Measurements from ENCODE around the gene C11orf24.
A peak's percentile ranks its signal among the peaks of the same experiment; 100 is the strongest.
"Not testable (repeated sequence)": the region's sequence is repeated elsewhere in the genome, so short reads cannot be mapped to it uniquely, and the experiment has no call there.

C11orf24 gene

DNA sequence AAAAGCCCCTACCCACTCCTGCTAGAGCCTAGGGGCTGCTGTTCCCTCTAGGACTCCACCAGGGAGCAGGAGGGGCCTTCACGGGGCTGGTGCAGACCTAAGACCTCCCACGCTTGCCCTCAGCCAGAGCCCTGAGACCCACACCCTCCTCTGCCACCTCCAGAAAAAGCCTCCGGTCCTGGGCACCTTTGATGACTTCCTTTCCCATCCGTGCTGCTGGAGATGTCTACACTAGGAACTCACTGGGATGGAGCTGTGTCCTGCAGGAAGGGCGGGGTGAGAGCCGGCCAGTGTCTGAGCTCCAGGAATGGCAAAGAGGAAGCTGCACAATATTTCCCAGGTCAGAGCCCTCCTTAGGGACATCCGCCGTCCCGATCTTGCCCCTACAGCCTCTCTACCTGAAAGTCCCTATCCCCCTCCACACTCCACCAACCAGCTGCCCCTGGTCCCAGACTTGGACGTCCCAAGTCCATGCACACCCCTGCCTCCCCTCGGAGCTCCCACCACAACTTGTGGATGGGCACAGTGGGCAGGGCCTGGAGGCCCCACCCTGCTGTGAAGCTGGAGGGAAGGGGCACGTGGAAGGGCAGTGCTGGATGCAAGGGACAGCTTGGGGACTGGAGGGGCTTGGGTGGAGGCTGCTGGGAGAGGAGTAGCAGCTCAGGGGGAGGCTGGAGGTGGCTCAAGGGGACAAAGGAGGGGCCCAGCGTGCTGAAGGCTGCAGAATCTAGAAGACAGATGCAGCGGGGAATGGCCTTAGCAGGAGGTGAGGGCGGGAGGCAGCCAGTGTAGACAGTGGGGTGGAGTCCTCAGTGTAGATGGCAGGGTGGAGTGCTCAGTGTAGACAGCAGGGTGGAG lies 27.1 kb upstream of the C11orf24 start:
- DNase-seq (ENCODE audit: low spot score), result no peak

- peak; percentile 70 for DNase-seq (ENCODE audit: low spot score)
Measured at GRCh38 chr11:68297812-68298658, 26.3 kb upstream of the C11orf24 start.

DNA sequence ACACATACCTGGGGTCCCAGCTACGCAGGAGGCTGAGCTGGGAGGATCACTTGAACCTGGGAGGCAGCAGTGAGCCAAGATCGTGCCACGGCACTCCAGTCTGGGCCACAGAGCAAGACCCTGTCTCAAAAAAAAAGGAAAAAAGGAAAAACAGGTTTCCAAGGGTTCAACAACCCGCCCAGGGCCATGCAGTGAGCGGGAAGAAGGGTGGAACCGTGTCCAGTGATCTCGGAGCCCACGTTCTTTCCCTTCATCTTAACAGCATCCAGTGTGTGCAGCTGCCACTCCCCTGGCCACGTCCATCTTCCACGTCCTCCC lies 25.7 kb upstream of the C11orf24 start:
- no peak for DNase-seq (ENCODE audit: low spot score)

DNA sequence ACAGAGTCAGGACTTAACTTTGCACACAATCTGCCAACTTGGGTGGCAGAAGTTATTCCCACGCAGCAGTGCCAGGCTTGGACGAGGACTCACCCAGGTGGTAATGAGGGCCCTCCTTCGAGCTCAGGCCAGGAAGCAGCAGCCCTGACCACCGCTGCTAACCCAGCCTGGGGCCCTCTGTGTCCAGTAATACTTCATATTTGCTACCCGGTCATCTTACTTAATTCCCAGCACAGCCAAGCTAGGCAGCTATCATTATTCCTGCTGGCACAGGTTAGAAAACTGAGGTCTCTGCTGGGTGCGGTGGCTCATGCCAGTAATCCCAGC lies 25.2 kb upstream of the C11orf24 start:
- no peak for DNase-seq (ENCODE audit: low spot score)

- no peak for DNase-seq (ENCODE audit: low spot score)
Measured at GRCh38 chr11:68296344-68297051, 24.7 kb upstream of the C11orf24 start.

- DNase-seq (ENCODE audit: low spot score), result no peak
Measured at GRCh38 chr11:68295940-68296339, 24.2 kb upstream of the C11orf24 start.

DNA sequence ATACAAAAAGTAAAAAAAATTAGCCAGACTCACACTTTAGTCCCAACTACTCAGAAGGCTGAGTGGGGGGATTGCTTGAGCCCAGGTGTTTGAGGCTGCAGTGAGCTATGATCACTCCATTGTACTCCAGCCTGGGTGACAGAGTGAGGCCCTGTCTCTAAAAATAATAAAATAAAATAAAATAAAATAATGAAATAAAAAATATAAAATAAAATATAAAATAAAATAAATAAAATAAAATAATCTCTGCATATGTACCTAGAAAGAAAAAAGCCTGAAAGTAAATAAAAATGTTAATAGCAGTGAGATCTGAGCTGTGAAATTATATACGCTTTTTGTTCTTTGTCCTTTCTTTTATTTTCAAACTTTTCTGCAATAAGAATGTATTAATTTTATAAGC lies 23.5 kb upstream of the C11orf24 start:
- DNase-seq (ENCODE audit: low spot score), result no peak

DNA sequence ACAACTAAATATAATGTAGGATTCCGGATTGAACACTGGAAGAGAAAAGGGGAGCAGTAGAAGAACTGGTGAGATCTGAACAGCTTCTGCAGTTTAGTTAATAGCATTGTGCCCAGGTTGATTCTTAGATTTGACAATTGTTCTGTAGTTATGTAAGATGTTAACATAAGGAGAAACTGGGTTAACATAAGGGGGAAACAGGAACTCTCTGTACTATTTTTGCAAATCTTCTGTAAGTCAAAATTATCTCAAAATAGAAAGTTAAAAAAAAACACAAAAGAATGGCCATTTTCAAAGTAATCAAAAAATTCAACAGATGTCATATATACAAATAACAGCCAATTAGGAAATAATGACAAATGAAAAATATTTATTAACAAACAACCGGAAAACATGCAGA lies 21.9 kb upstream of the C11orf24 start:
- DNase-seq (ENCODE audit: low spot score), result no peak

GRCh38 chr11:68289456-68289855 lies 17.7 kb upstream of the C11orf24 start:
- no peak for DNase-seq (ENCODE audit: low spot score)

DNA sequence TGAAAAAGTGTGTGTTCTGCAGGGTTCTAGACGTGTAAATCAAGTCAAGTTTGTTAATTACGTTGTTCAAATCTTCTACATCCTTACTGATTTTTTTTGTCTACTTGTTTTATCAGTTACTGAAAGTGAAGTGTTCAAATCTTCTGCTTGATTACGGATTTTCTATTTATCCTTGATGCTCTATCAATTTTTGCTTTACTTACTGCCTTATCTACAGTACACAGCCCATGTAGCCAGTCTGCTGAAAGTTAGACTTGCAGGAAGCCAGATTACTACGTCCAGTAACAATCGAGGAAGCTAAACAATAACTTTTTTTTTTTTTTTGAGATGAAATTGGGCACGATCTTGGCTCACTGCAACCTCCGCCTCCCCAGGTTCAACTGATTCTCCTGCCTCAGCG lies 15.6 kb upstream of the C11orf24 start:
- DNase-seq (ENCODE audit: low spot score), result no peak

GRCh38 chr11:68284588-68284987 lies 12.8 kb upstream of the C11orf24 start:
- not testable (repeated sequence) for DNase-seq (ENCODE audit: low spot score)

GRCh38 chr11:68282861-68283230 lies 11.1 kb upstream of the C11orf24 start:
- DNase-seq (ENCODE audit: low spot score), result no peak

GRCh38 chr11:68282141-68282860 lies 10.5 kb upstream of the C11orf24 start:
- DNase-seq (ENCODE audit: low spot score), result peak; percentile 43

- DNase-seq (ENCODE audit: low spot score), result no peak
Measured at GRCh38 chr11:68279676-68280075, 7.9 kb upstream of the C11orf24 start.

DNA sequence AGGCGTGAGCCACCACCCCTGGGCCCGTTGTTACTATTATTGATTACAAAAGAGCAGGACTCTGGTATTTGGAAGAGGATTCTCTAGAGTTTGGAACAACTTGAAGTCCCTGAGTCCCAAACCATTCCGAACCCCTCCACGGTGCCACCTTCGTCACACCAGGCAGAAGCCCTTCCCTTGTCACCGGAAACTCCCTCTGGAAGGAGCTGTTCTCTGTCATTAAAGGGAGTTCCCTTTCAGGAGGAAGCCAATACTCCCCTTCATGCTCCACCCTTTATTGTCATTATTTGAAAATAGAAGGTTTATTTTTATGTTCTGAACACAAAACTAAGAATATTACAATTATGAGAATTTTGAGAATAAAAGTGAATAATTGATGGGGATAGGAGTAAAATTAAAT lies 5.1 kb upstream of the C11orf24 start:
- DNase-seq (ENCODE audit: low spot score), result no peak

DNA sequence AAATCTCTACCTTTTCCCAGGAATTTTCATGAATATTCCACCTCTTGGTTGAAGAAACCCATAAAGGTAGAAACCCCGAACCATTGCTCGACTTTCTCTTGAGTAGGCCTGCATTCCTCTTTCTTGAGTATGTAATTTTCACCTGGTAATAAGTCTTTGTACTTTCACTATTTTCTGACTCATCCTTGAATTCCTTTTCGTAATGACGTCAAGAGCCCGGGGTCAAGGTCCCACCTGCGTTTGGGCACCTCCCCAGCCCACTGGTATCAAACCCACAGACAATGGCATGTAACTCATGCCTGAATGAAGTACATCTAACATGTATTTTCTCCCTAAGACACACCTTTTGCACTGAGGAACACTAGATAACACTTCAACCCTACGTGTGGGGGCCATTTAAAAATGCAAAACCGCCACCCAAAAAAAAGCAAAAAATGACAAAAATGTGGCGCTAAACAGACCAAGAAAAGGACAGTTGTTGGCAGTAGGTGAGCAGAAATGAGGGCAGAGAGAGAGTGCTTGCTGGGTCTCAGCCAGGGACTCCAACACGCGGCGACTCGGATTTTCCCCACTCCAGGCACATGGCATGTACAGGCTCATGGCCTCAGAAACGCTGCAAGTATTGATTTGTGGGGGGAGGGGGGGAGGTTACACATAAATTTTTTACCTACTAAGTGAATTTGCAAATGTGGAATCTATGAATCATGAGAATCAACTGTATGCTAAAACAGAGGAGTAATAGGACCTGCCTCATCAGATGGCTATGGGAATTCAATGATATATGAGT lies 4.1 kb upstream of the C11orf24 start:
- no peak for DNase-seq (ENCODE audit: low spot score)

- DNase-seq (ENCODE audit: low spot score), result no peak
Measured at GRCh38 chr11:68274306-68274705, 2.5 kb upstream of the C11orf24 start.

DNA sequence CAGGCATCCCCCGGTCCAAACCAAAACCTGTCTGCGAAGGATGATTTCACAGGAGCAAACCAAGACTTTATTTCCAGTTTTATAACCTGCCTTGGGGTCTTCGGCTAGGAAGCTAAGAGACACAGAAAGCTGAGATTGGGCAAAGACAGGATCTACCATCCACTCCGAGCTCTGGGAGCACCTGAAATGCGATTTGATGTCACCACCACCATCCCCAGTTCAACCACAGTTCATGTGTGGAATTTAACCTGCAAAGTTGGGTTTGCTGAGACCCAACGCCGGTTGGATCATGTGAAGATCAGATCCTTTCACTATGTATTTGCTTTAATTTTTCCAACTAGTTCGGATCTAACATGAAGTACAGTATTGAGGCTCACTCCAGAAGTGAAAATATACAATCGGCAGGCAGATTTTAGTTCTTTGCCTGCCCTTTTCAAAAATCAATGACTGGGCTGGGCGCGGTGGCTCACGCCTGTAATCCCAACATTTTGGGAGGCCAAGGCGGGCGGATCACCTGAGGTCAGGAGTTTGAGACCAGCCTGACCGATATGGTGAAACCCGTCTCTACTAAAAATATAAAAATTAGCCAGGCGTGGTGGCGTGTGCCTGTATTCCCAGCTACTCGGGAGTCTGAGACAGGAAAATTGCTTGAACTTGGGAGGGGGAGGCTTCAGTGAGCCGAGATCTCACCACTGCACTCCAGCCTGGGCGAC lies 1.4 kb upstream of the C11orf24 start:
- no peak for DNase-seq (ENCODE audit: low spot score)

DNA sequence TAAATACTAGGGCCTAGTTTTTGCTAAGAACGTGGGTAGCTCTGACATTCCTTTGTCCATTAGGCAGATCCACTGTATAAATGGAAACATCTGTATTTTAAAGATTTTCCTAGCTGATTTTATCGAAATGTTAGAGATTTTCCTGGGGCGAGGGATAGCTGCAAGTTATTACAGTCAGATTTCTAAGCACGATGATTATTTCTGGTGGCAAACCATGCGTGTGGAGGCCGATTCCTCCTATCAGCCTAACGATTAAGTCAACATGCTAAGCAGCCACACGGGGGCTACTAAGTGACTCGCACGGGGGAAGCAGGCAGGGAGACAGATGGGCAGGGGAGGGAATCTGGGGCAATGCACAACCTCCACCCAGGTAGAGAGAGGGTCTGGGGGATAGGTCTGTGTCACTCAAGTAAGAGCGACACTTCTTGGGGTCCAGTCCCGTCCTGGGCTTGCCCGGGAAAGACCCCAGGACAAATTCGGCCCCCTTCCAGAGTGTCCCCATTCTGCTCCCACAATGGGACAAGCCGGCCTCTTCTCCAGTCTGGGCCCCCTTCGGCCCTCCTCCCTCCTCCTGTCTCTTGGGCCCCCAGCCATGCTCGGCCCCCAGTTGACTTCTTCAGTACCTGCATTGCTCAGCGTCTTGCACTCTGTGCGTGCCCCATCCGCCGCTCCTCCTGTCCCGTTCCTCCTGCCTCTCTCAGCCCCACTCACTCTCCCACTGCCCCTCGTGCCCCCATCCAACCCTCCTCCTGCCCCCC lies 571 bp downstream of the C11orf24 start:
- peak; percentile 57 for DNase-seq (ENCODE audit: low spot score)

Measured in CD4-positive, alpha-beta T cell treated with Interleukin-15 for 4 hours (primary cell).